GM18505 (cell line): ENCODE measurements around the gene BMP2K.

Experiments used
- ATAC-seq: cut with Tn5 transposase; IDR thresholded peaks from one replicate; pipeline ENCODE4 v1.9.1; 2021; ENCODE audit not compliant: unreplicated experiment
- POLR2A ChIP-seq: IDR thresholded peaks from 4 replicates; pipeline ENCODE4 v1.6.1; 2011; ENCODE audit warnings: borderline replicate concordance; ENCODE audit not compliant: insufficient read depth, insufficient read length; ENCODE audit errors: extremely low read depth

The BMP2K gene

DNA sequence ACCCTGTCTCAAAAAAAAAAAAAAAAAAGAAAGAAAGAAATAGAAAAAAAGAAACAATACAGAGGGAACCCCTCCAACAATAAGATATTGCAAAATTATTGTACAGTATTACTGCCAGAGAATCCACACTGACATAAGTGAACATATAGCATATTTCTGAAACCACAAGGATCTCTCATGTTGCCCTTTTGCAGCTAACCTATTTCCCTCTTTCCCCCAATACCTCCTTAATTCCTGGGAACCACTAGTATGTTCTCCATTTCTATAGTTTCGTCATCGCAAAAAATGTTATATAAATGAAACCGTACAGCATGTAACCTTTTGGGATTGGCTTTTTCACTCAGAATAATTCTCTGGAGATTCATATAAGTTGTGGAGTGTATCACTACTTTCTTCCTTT lies 20.0 kb upstream of the BMP2K start:
- ATAC-seq = no peak
- TF ChIP-seq POLR2A = no peak

DNA sequence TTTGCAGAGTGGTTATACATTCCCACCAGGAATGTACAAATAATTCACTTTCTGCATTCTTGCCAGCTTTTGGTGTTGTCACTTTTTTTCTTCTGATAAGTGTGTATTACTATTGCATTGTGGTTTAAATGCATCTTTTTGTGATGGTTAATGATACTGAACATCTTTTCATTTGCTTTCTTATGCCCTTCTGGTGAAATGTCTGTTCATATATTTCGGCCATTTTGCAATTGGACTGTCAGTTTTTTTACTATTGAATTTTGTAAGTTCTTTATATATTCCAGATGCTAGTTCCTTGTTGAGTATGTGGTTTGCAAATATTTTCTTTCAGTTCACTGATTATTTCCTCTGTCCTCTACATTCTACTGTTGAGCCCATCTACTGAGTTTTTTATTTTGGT lies 19.4 kb upstream of the BMP2K start:
- TF ChIP-seq POLR2A = no peak

DNA sequence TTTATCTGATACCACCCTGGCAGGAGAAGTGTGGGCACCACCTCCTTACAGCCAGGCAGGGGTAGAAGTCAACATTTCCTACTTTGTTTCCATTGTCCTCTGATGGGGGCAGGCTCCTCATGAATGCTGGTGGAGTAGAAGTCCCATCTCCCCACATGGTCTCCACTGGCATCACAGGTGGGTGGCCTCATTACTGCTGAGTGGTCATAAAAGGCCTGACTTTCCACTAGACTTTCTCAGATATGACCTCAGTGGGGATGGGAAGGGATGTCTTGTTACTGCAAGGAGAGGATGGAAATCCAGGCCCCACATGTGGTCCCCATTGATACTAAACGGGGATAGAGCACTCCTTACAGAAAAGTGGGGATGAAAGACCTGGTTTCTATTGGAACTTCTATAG lies 18.6 kb upstream of the BMP2K start:
- no peak for ATAC-seq
- TF ChIP-seq POLR2A = no peak

More for the DNA sequence above, 19.4 kb upstream of the BMP2K start:
- ATAC-seq = no peak

DNA sequence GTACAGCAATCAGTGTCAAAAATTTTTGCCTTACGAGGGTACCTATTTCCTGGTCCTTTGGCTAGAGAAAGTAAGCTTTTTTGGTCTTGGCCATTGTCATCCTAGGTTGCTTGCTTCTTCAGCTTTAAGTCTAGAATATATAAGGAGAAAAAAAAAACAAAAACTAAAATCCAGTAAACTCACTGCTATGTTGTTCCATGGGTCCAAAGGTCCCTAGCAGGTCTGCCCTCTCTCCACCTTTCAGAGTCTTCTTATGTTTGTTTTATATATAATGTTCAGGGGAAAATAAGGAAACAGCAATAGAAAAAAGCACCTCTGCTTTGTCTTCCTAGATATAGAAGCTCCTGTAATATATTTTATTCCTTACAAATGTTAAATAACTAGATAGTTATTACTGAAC lies 18.1 kb upstream of the BMP2K start:
- TF ChIP-seq POLR2A = no peak
- ATAC-seq = no peak

DNA sequence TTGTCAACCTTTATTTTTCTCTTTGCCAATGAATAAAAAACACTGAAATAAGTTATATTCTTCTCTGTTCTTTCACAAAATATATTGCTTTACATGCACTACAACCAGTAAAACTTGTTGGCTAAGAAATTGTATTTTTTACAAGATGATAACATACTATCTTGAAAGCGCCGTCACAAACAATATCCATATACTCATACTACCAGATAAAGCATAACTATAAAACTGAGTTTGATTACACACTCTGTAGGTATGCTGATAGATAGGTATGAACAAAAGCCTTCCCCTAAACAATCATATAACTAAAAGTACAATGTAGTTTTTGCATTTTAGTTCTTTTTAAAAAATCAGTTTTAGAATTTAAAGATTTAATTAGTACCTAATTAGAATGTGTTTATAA lies 13.6 kb upstream of the BMP2K start:
- no peak for TF ChIP-seq POLR2A
- no peak for ATAC-seq

DNA sequence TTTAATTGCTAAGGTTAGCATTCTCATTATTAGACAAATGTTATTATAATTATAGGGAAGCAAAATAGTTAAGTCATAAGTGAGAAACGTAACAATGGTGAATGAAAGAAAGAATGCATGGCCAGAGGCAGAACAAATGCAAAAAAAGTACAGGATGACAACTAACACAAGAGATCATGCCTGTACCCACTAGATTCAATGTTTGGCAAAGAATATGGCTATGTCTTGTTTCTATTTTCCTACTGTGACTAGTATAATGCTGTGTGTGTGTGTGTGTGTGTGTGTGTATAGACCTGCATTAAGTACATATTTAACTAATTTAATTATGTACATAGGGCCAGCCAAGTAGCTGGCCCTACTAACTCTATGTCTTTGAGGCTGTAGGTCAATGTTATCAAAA lies 12.9 kb upstream of the BMP2K start:
- ATAC-seq = no peak
- TF ChIP-seq POLR2A = no peak

DNA sequence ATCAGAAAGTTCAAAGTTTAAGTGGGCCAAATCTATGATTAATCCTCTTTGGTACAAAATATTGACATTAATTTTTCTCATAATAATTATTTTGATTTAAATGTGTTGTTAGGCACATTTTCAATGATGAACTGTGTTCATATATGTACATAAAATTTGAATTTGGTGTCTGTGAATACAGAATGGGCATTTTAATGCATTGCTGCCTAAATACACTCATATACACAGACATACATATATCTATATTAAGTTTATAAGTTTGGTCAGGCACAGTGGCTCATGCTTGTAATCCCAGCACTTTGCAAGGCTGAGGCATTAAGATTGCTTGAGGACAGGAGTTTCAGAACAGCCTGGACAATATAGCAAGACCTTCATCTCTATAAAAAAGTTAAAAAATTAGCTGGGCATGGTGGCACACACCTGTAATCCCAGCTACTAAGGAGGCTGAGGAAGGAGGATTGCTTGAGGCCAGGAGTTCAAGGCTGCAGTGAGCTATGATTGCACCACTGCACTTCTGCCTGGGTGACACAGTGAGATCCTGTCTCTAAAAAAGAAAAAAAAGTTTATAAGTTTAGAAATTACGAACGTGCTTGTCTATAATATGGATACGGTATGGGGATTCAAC lies 12.3 kb upstream of the BMP2K start:
- ATAC-seq = no peak

DNA sequence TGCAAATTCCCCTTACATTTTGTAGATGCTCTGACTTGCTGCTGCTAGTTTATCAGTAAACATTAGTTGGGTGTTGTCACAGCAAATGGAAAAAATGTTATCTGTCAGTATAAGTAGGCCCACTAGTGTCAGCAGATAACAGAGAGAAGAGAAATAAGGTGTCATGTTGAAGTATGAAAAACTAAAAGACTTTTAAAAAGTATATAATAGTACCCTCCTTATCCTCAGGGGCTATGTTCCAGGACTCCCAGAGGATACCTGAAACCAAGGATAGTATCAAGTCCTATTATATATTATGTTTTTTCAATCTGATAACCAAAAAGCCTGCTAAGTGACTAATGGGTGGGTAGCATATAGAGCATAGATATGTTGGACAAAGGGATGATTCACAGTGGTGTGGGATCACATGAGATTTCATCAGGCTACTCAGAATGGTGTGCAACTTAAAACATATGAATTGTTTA lies 11.6 kb upstream of the BMP2K start:
- no peak for ATAC-seq
- no peak for TF ChIP-seq POLR2A

More for the DNA sequence above, 12.3 kb upstream of the BMP2K start:
- TF ChIP-seq POLR2A = no peak

DNA sequence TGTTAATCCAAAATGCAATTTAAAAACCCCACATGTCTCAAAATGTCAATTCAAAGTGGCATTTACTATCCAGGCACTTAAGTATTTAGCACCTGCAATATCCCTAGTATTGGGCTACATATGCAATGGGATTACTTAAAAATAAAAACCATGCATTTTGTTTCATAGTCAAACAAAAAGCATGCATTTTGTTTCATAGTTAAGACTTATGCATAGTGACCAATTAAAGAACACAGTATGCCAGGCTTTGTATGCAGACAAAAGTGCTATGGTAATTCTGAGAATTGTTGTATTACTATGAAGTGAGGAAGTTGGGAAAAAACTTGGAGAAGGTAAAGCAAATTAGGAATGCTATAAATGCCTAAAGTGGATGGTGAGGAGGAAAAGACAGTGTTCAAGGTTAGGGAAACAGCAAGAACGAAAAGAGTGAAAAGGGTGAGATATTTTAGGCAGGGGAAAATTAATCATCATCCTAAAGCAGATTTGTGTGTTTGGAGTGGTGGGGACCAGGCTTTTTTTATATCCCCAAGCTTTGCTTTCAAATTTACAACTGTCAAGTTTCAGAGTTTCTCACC lies 10.6 kb upstream of the BMP2K start:
- ATAC-seq = no peak
- no peak for TF ChIP-seq POLR2A

DNA sequence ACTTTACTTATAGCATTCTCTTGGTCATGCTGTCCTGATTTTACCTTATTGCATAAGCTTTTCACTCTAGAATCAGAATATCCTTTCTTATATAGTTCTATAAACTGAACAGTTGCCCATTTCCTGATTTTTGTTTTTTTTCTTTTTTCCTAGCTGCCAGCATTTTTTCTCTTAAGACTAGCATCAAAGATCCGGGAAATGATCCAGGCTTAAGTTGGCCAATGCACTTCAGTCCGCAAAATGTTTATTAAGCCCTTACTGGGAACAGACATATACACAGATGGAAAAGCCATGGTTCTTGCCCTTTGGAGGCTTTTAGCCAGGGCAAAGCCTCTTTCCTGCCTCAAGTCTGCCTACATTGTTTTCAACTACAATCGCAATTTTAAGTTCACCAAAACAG lies 10.1 kb upstream of the BMP2K start:
- no peak for ATAC-seq
- TF ChIP-seq POLR2A = no peak

DNA sequence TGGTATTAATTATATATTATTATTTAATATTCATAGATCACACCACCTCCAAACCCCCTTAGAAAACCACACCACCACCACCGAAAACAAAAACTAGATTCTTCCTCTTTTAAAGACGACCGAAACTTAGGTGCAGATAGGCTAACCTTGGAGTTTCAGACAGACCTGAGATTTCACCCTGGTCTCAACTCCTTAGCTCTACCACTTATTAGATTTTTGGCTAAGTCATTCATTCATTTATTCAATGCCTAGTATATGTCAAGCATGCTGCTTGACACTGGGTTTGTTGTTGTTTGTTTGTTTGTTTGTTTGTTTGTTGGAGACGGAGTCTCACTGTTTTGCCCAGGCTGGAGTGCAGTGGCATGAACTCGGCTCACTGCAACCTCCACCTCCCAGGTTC lies 9.5 kb upstream of the BMP2K start:
- peak; percentile 88 for ATAC-seq
- TF ChIP-seq POLR2A = no peak

DNA sequence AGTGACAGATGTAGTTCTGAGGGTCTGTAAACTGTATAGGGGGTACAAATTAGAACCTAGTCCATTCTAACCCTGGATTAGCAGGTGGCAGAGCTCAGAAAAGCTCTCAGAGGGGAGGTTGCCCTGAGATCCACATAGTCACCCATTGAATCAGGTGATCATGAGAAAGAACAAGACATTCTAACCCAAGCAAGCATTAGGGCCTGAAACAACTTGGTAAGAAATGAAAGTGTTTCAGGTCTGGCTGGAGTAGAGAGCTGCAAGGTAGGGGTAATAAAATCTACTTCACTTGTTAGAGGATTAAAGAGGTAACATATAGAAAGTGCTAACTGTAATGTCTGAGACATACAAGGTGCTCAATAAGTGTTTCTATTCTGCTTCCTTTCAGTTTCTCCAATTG lies 8.8 kb upstream of the BMP2K start:
- TF ChIP-seq POLR2A = no peak
- peak; percentile 56 for ATAC-seq

DNA sequence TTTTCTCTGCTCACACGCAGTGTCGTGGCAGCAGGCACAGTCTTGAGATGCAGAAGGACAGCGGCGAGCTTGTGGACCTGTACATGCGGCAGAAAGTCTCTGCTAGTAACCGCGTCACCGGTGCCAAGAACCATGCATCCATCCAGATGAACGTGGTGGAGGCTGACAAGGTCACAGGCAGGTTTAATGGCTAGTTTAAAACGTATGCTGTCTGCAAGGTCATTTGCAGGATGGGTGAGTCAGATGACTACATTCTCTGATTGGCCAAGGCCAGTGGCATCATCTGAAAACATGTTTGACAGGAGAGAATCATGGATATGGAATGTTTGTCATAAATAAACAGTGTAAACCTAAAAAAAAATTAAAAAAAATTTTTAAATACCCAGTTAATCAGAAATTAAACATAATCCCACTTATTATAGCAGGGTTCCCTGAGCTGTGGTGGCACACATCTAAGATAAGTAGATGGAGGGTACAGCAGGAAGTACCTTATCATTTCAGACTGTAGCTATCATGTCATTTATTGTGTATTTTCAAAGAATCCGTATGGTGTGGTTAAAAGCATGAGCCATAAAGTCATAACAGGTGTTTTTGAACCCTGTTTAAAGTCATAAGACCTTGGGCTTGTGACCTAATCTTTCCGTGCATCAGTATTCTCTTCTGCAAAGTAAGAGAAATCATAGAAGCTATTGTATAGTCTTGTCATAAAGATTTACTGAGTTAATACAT lies 7.5 kb upstream of the BMP2K start:
- ATAC-seq = no peak
- TF ChIP-seq POLR2A = no peak

DNA sequence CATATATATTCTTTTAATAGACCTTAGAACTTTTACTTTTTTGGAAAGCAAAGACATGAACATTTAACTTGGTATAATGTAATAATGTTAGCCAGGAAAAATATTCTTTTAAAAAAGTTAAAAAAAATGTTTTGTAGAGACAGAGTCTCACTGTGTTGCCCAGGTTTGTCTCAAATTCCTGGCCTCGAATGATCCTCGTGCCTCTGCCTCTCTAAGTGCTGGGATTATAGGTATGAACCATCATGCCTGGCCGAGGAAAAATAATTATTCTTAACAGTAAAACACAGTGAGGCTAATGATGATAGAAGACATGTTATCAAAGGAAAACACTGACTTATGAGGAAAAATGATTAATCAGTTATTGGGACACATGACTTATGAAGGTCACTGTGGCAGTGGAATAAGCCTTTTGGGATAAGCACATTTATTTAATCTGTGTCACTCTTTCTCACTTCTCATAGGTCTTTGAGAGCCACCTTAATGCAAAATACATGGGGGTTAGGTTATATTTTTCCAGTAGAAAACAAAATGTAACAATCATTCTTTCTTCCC lies 6.0 kb upstream of the BMP2K start:
- TF ChIP-seq POLR2A = no peak
- ATAC-seq = no peak
